Smooth muscle cell (in vitro differentiated cells): ENCODE data around the gene LTBP1. TPM values are rescaled to one million over a fixed set of nuclear protein-coding genes. Genes with fewer than 3 reads are reported as not detected.

Experiments used
- DNase-seq: peaks from one replicate; lab custom pipeline; 2025; ENCODE audit not compliant: unreplicated experiment; lab: John Stamatoyannopoulos, UW
- H2AFZ ChIP-seq: fragments of 200-600 bp; sonication (generic); 2 replicates; pipeline ENCODE4 v1.6.0; 2016; ENCODE audit warnings: antibody characterized with exemption, low read depth, mild to moderate bottlenecking
- H3F3A ChIP-seq: fragments of 200-600 bp; sonication (generic); 2 replicates; pipeline ENCODE4 v1.6.0; 2017; ENCODE audit warnings: antibody characterized with exemption, low read depth
- H3K27ac ChIP-seq: fragments of 200-600 bp; sonication (generic); 2 replicates; pipeline ENCODE4 v1.5.1; 2016; ENCODE audit warnings: low read depth, mild to moderate bottlenecking
- H3K27me3 ChIP-seq: fragments of 200-600 bp; sonication (generic); 2 replicates; pipeline ENCODE4 v1.6.1; 2016; ENCODE audit warnings: low read depth, mild to moderate bottlenecking
- H3K36me3 ChIP-seq: fragments of 200-600 bp; sonication (generic); 2 replicates; pipeline ENCODE4 v1.5.1; 2016; ENCODE audit warnings: low read depth
- H3K4me1 ChIP-seq: fragments of 200-600 bp; sonication (generic); 2 replicates; pipeline ENCODE4 v1.5.1; 2016; ENCODE audit warnings: low read depth
- H3K4me2 ChIP-seq: fragments of 200-600 bp; sonication (generic); 2 replicates; pipeline ENCODE4 v1.6.0; 2016; ENCODE audit warnings: mild to moderate bottlenecking
- H3K4me3 ChIP-seq: fragments of 200-600 bp; sonication (generic); 2 replicates; pipeline ENCODE4 v1.5.1; 2016; ENCODE audit warnings: mild to moderate bottlenecking
- H3K79me2 ChIP-seq: fragments of 200-600 bp; sonication (generic); 2 replicates; pipeline ENCODE4 v1.6.0; 2016; ENCODE audit warnings: low read depth, mild to moderate bottlenecking
- H3K9ac ChIP-seq: fragments of 200-600 bp; sonication (generic); 2 replicates; pipeline ENCODE4 v1.6.0; 2016; ENCODE audit warnings: low read depth
- H3K9me3 ChIP-seq: fragments of 200-600 bp; sonication (generic); replicated peaks from 2 replicates; pipeline ENCODE4 v1.5.1; 2016; ENCODE audit warnings: low read depth
- H4K20me1 ChIP-seq: fragments of 200-600 bp; sonication (generic); 2 replicates; pipeline ENCODE4 v1.6.0; 2016; ENCODE audit warnings: low read depth
- CTCF ChIP-seq: fragments of 200-600 bp; sonication (generic); IDR thresholded peaks from 2 replicates; pipeline ENCODE4 v1.5.1; 2017; ENCODE audit warnings: borderline replicate concordance, mild to moderate bottlenecking, antibody characterized with exemption; ENCODE audit not compliant: insufficient read depth, poor library complexity, severe bottlenecking
- WGBS: methylation state at CpG from one replicate; pipeline ENCODE4 v1.1.7; 2016; ENCODE audit warnings: low lambda C conversion rate; 5-methylcytosine and 5-hydroxymethylcytosine counted together
- polyA plus RNA-seq: library from polyadenylated mRNA; unstranded; fragments of >200 nt; fragmentation: Nextera tagmentation; extraction: Ambion mirVana; gene quantifications from 2 replicates; pipeline ENCODE4 v1.2.1, GENCODE V29; 2016
- total RNA-seq: library from RNA; depleted of rRNA; stranded (reverse); fragments of >200 nt; gene quantifications from 2 replicates; pipeline ENCODE4 v1.2.3, GENCODE V29; 2014

Gene LTBP1
- total and polyA plus RNA-seq, 2 experiments from 2014 or later: 146 to 250 TPM

GRCh38 chr2:32947484-32948143 is 861 bp downstream of the LTBP1 start:
- WGBS: 2% methylated on average over 48 of the region's 75 CpGs
- Histone ChIP-seq H3K9me3 (no peaks in the 10 kb centered on the region), H3F3A (no peaks in the 10 kb centered on the region), H3K9ac (peak overlapping the region; percentile 76), H3K79me2 (no peaks in the 10 kb centered on the region), H3K4me2 (peak overlapping the region; percentile 96), H3K4me1 (peaks cover 9% of the 10 kb centered on the region), H3K36me3 (no peaks in the 10 kb centered on the region), H3K4me3 (peak overlapping the region; percentile 95), H3K27me3 (no peaks in the 10 kb centered on the region), H2AFZ (peak overlapping the region; percentile 100), H4K20me1 (peaks cover 5% of the 10 kb centered on the region), H3K27ac (peak overlapping the region; percentile 58)
- DNase-seq: peak; percentile 21
- TF ChIP-seq CTCF: no peak

- 68% methylated on average over 3 of the region's 3 CpGs for WGBS
- no peak overlapping the region for H2AFZ ChIP-seq
- no peaks in the 10 kb centered on the region for H3F3A ChIP-seq
- peaks cover 9% of the 10 kb centered on the region for H3K4me1 ChIP-seq
- H3K27ac ChIP-seq: no peak overlapping the region
- H3K79me2 ChIP-seq: no peaks in the 10 kb centered on the region
- no peak for DNase-seq
- H3K9ac ChIP-seq: no peak overlapping the region
- H3K4me2 ChIP-seq: peak overlapping the region; percentile 96
- H3K9me3 ChIP-seq: no peaks in the 10 kb centered on the region
- H3K27me3 ChIP-seq: no peaks in the 10 kb centered on the region
- H3K4me3 ChIP-seq: peak overlapping the region; percentile 95
- no peak for TF ChIP-seq CTCF
- peaks cover 5% of the 10 kb centered on the region for H4K20me1 ChIP-seq
- no peaks in the 10 kb centered on the region for H3K36me3 ChIP-seq
Measured at GRCh38 chr2:32948266-32948665, 1.5 kb downstream of the LTBP1 start.

GRCh38 chr2:32949260-32949659 is 2.5 kb downstream of the LTBP1 start:
- H2AFZ ChIP-seq: no peak overlapping the region
- H3K9ac ChIP-seq: no peak overlapping the region
- H3K4me3 ChIP-seq: no peak overlapping the region
- peaks cover 9% of the 10 kb centered on the region for H3K4me1 ChIP-seq
- H3F3A ChIP-seq: no peaks in the 10 kb centered on the region
- 94% methylated on average over 3 of the region's 3 CpGs for WGBS
- no peak overlapping the region for H3K4me2 ChIP-seq
- no peak for TF ChIP-seq CTCF
- no peak overlapping the region for H3K27ac ChIP-seq
- no peaks in the 10 kb centered on the region for H3K9me3 ChIP-seq
- H3K79me2 ChIP-seq: no peaks in the 10 kb centered on the region
- no peaks in the 10 kb centered on the region for H3K27me3 ChIP-seq
- no peaks in the 10 kb centered on the region for H3K36me3 ChIP-seq
- no peak for DNase-seq
- H4K20me1 ChIP-seq: peaks cover 5% of the 10 kb centered on the region

GRCh38 chr2:32951672-32952071 is 4.9 kb downstream of the LTBP1 start:
- TF ChIP-seq CTCF: no peak
- no peak overlapping the region for H3K4me3 ChIP-seq
- DNase-seq: no peak

More at GRCh38 chr2:32951672-32952071, 4.9 kb downstream of the LTBP1 start:
- Histone ChIP-seq H3K27me3 (no peaks in the 10 kb centered on the region), H2AFZ (no peak overlapping the region), H3F3A (no peaks in the 10 kb centered on the region), H3K27ac (no peak overlapping the region), H3K9me3 (no peaks in the 10 kb centered on the region), H4K20me1 (peaks cover 5% of the 10 kb centered on the region), H3K9ac (no peak overlapping the region), H3K4me1 (peaks cover 6% of the 10 kb centered on the region), H3K36me3 (no peaks in the 10 kb centered on the region), H3K4me2 (no peak overlapping the region), H3K79me2 (no peaks in the 10 kb centered on the region)
- WGBS: 95% methylated on average over 4 of the region's 4 CpGs
